HEK293T (cell line): Measurements from ENCODE around the gene C1orf210.

Source experiments
- CTCF ChIA-PET: fragments of 350-600 bp; formaldehyde crosslinking; extraction: SDS; loops from one replicate; lab custom pipeline; 2021; ENCODE audit warnings: antibody characterized with exemption, inconsistent platforms; lab: Yijun Ruan, JAX
- POLR2A ChIA-PET: fragments of 350-600 bp; formaldehyde crosslinking; extraction: SDS; loops from one replicate; lab custom pipeline; 2020; ENCODE audit warnings: antibody characterized with exemption, inconsistent platforms; lab: Yijun Ruan, JAX
- DNase-seq: peaks from one replicate; pipeline ENCODE4 v3.0.0; 2012; ENCODE audit warnings: mixed read lengths; ENCODE audit errors: extremely low spot score
- ARNT ChIP-seq: fragments of 450-650 bp; IDR thresholded peaks from 2 replicates; pipeline ENCODE4 v1.6.1; 2017; ENCODE audit warnings: mild to moderate bottlenecking
- BHLHE40 ChIP-seq: fragments of 450-650 bp; IDR thresholded peaks from 2 replicates; pipeline ENCODE4 v1.6.1; 2016; ENCODE audit warnings: mild to moderate bottlenecking, moderate library complexity, borderline replicate concordance
- CTBP1 ChIP-seq: fragments of 450-650 bp; IDR thresholded peaks from 2 replicates; pipeline ENCODE4 v1.6.1; 2016; ENCODE audit warnings: borderline replicate concordance
- ELF4 ChIP-seq: fragments of 450-650 bp; IDR thresholded peaks from 2 replicates; pipeline ENCODE4 v1.6.1; 2017; ENCODE audit warnings: antibody characterized with exemption
- FOXA1 ChIP-seq: fragments of 450-650 bp; IDR thresholded peaks from 2 replicates; pipeline ENCODE4 v1.6.1; 2016; ENCODE audit warnings: mild to moderate bottlenecking
- FOXK2 ChIP-seq: fragments of 450-650 bp; IDR thresholded peaks from 2 replicates; pipeline ENCODE4 v1.6.1; 2016; ENCODE audit warnings: mild to moderate bottlenecking
- FOXM1 ChIP-seq: fragments of 450-650 bp; IDR thresholded peaks from 2 replicates; pipeline ENCODE4 v1.6.1; 2017; ENCODE audit warnings: mild to moderate bottlenecking, borderline replicate concordance
- HDGF ChIP-seq: fragments of 450-650 bp; IDR thresholded peaks from 2 replicates; pipeline ENCODE4 v1.6.1; 2017; ENCODE audit warnings: antibody characterized with exemption, borderline replicate concordance
- L3MBTL2 ChIP-seq: fragments of 450-650 bp; conservative IDR thresholded peaks from 2 replicates; pipeline ENCODE4 v1.6.1; 2016; ENCODE audit warnings: mild to moderate bottlenecking
- LEF1 ChIP-seq: fragments of 450-650 bp; IDR thresholded peaks from 2 replicates; pipeline ENCODE4 v1.6.1; 2017; ENCODE audit warnings: mild to moderate bottlenecking, borderline replicate concordance
- NFRKB ChIP-seq: fragments of 450-650 bp; IDR thresholded peaks from 2 replicates; pipeline ENCODE4 v1.6.1; 2016; ENCODE audit warnings: mild to moderate bottlenecking, moderate library complexity
- PKNOX1 ChIP-seq: fragments of 450-650 bp; IDR thresholded peaks from 2 replicates; pipeline ENCODE4 v1.6.1; 2016
- SP1 ChIP-seq: fragments of 450-650 bp; IDR thresholded peaks from 2 replicates; pipeline ENCODE4 v1.6.1; 2017
- SUZ12 ChIP-seq: fragments of 450-650 bp; IDR thresholded peaks from 2 replicates; pipeline ENCODE4 v1.6.1; 2016; ENCODE audit warnings: mild to moderate bottlenecking
- TARDBP ChIP-seq: fragments of 450-650 bp; IDR thresholded peaks from 2 replicates; pipeline ENCODE4 v1.6.1; 2016
- ZNF384 ChIP-seq: fragments of 450-650 bp; IDR thresholded peaks from 2 replicates; pipeline ENCODE4 v1.6.1; 2016

Gene C1orf210

GRCh38 chr1:43284546-43285110 lies 753 bp downstream of the C1orf210 start:
- TF ChIP-seq HDGF = no peak
- no peak for TF ChIP-seq SP1
- no peak for TF ChIP-seq TARDBP
- no peak for TF ChIP-seq LEF1
- no peak for TF ChIP-seq PKNOX1
- TF ChIP-seq FOXA1 = no peak
- no peak for TF ChIP-seq ARNT
- no peak for TF ChIP-seq NFRKB
- no peak for TF ChIP-seq FOXK2
- TF ChIP-seq BHLHE40 = no peak
- no peak for TF ChIP-seq ZNF384
- no peak for TF ChIP-seq CTBP1
- no peak for TF ChIP-seq ELF4
- TF ChIP-seq L3MBTL2 = no peak
- TF ChIP-seq FOXM1 = no peak
- DNase-seq = no peak
- CTCF ChIA-PET = interaction anchor here (0.6 kb wide), 1 partner anchor 58 kb away, joined by 3 read pairs; no protein-coding TSS in a partner anchor
- POLR2A ChIA-PET = interaction anchor here (0.7 kb wide), 1 partner anchor 74 kb away, joined by 3 read pairs; the partner anchor contains the start of gene CDC20

- TF ChIP-seq SP1 (no peak), HDGF (no peak), BHLHE40 (no peak), FOXK2 (no peak), LEF1 (no peak), FOXA1 (no peak), SUZ12 (no peak), ARNT (no peak), L3MBTL2 (no peak), CTBP1 (no peak), ELF4 (no peak)
- ChIA-PET POLR2A (no interaction called here), CTCF (no interaction called here)
- no peak for DNase-seq
Measured at GRCh38 chr1:43284065-43284464, 1.3 kb downstream of the C1orf210 start.

- no peak for TF ChIP-seq BHLHE40
- TF ChIP-seq ARNT = no peak
- no peak for TF ChIP-seq NFRKB
- no peak for TF ChIP-seq HDGF
- no peak for TF ChIP-seq FOXA1
- TF ChIP-seq CTBP1 = no peak
- no peak for TF ChIP-seq FOXK2
- no peak for TF ChIP-seq FOXM1
- no peak for TF ChIP-seq ZNF384
- no peak for TF ChIP-seq SUZ12
- no peak for TF ChIP-seq SP1
- TF ChIP-seq L3MBTL2 = no peak
- TF ChIP-seq TARDBP = no peak
- TF ChIP-seq PKNOX1 = no peak
- TF ChIP-seq ELF4 = no peak
- TF ChIP-seq LEF1 = no peak
- no peak for DNase-seq
- ChIA-PET CTCF (no interaction called here), POLR2A (interaction anchor here (1.3 kb wide), 1 partner anchor 66 kb away, joined by 4 read pairs; no protein-coding TSS in a partner anchor)
Measured at GRCh38 chr1:43282220-43283195, 2.9 kb downstream of the C1orf210 start.

DNA sequence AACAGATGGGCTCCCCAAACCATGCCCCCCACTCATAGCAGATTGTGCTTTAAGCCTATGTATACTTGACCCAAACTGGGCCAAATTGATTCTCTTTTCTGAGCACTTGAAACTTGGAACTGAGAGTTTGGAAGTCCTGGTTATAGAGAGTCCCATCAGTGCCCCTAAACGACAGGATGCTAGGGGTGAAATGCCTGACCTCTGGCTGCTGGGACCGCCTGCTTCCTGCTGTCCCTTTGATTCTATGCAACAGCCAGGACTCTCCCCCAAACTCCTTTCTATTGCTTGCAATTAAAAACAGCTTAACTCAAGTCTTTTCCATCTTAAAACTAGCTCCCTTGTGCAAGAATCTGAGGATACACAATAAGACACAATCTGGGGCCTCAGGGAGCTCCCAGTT lies 4.7 kb downstream of the C1orf210 start:
- no peak for DNase-seq
- CTCF ChIA-PET = no interaction called here
- POLR2A ChIA-PET = no interaction called here
- TF ChIP-seq TARDBP (no peak), ZNF384 (no peak), FOXA1 (no peak), CTBP1 (no peak), SUZ12 (no peak), HDGF (no peak), NFRKB (no peak), ELF4 (no peak), L3MBTL2 (no peak), BHLHE40 (no peak), FOXK2 (no peak), FOXM1 (no peak), LEF1 (no peak), SP1 (no peak), ARNT (no peak), PKNOX1 (no peak)

DNA sequence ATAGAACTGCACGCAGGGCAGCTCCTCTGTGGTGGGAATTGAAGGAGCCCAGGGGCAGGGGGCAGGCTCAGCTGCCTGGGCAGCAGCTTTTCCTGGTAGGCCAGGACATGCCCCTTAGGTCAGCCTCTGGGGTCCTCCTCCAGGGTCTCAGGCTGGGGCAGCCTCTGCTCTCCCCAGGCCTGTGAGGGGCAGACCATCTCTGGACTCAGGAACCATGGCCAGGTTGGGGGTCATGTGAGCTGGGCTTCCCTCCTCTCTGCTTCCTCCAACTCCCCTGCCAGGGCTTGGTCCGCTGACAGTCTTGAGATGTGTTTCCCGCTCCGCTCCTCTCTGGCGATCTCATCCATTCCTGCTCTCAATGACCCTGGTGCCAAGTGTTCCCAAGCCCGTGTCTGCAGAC lies 5.7 kb downstream of the C1orf210 start:
- TF ChIP-seq FOXM1 (no peak), ARNT (no peak), ELF4 (no peak), ZNF384 (no peak), BHLHE40 (no peak), PKNOX1 (no peak), HDGF (no peak), TARDBP (no peak), LEF1 (no peak), FOXK2 (no peak), FOXA1 (no peak), SP1 (no peak), L3MBTL2 (no peak), NFRKB (no peak), SUZ12 (no peak), CTBP1 (no peak)
- no peak for DNase-seq
- CTCF ChIA-PET = no interaction called here
- POLR2A ChIA-PET = no interaction called here
